ENCODE data around the gene ZNF460. TPM values are rescaled to one million over a fixed set of nuclear protein-coding genes. Genes with fewer than 3 reads are reported as not detected.
"Not testable (repeated sequence)": the region's sequence is repeated elsewhere in the genome, so short reads cannot be mapped to it uniquely, and the experiment has no call there.

Gene ZNF460
- total RNA-seq, 2 donors from 2014 or later: 81.4 to 118 TPM

- H3K4me1 ChIP-seq (ENCODE audit: control insufficient read depth in 1 of 2, low read depth in 2 of 2): no peaks in the 10 kb centered on the region
- DNase-seq (ENCODE audit: low spot score) (no peak), ATAC-seq (ENCODE audit: insufficient number of reproducible peaks, low FRiP score, low read depth) (no peak)
- no peak overlapping the region for H3K4me3 ChIP-seq
- no peaks in the 10 kb centered on the region for H3K9me3 ChIP-seq
- no peaks in the 10 kb centered on the region for H3K27me3 ChIP-seq (replicated peaks; ENCODE audit: insufficient read depth)
- no peak overlapping the region for H3K27ac ChIP-seq
- no peak for TF ChIP-seq CTCF (IDR thresholded peaks at IDR 0.05)
- no peaks in the 10 kb centered on the region for H3K36me3 ChIP-seq
Observed at GRCh38 chr19:57269515-57270250, 10.6 kb upstream of the ZNF460 start.

DNA sequence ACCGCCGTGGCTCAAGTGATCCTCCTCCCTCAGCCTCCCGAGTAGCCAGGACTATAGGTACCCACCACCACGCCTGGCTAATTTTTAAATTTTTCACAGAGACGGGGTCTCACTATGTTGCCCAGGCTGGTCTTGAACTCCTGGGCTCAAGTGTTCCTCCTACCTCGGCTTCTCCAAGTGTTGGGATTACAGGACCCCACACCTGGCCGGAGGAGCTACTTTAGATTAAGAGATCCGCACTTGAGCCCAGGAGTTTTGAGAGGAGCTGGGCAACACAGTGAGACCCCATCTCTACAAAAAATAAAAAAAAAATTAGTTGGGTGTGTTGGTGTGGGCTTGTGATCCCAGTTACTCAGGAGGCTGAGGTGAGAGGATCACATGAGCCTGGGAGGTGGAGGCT lies 9.0 kb upstream of the ZNF460 start:
- DNase-seq (ENCODE audit: low spot score) (no peak), ATAC-seq (ENCODE audit: insufficient number of reproducible peaks, low FRiP score, low read depth) (no peak)
- H3K9me3 ChIP-seq: no peaks in the 10 kb centered on the region
- TF ChIP-seq CTCF (IDR thresholded peaks at IDR 0.05): no peak
- no peak overlapping the region for H3K4me3 ChIP-seq
- H3K4me1 ChIP-seq (ENCODE audit: control insufficient read depth in 1 of 2, low read depth in 2 of 2): no peaks in the 10 kb centered on the region
- H3K36me3 ChIP-seq: no peaks in the 10 kb centered on the region
- no peak overlapping the region for H3K27ac ChIP-seq
- H3K27me3 ChIP-seq (replicated peaks; ENCODE audit: insufficient read depth): no peaks in the 10 kb centered on the region

DNA sequence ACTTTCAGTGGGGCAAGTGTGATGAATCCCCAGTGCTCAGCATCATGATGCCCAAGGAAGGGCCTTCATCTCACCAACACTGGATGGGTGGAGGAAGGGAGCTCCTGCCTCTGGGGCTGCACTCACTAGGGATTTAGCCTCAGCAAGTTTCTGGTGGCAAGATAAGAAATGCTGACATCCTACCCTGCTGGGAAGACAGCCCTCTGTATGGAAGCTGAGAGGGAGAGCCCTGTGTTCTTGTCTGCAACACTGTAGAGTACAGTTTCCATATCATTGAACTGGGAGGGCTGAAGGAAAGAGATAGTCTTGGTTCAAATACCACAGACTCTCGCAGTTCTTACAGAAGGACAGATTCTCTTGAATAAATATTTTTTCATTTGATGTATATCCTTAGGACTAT lies 7.3 kb upstream of the ZNF460 start:
- H3K27ac ChIP-seq: no peak overlapping the region

DNA sequence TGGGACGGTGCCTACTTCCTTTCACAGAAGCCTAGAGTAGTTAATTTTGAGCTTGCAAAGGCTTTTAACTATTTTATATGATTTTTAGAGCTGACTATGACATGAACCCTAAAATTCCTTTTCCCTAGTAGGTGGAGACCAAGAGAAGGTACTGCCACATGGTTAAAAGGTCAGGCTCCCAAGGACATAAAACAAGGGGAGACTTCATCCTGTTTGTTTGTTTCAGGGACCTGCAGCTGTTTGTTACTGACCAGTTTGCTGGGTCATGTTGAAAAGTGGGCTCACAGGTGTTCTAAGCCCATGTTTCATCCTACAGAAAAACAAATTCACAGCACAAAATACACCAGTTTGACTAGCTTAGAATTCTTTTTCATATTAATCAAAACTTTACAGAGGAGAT lies 3.9 kb upstream of the ZNF460 start:
- Histone ChIP-seq H3K4me3 (no peak overlapping the region), H3K9me3 (no peaks in the 10 kb centered on the region), H3K36me3 (no peaks in the 10 kb centered on the region), H3K27me3 (replicated peaks; ENCODE audit: insufficient read depth) (no peaks in the 10 kb centered on the region), H3K4me1 (ENCODE audit: control insufficient read depth in 1 of 2, low read depth in 2 of 2) (peaks cover 5 to 8% of the 10 kb centered on the region in 2 donors), H3K27ac (no peak overlapping the region)
- DNase-seq (ENCODE audit: low spot score) (no peak), ATAC-seq (ENCODE audit: insufficient number of reproducible peaks, low FRiP score, low read depth) (no peak)
- no peak for TF ChIP-seq CTCF (IDR thresholded peaks at IDR 0.05)

More for the DNA sequence above, 7.3 kb upstream of the ZNF460 start:
- Histone ChIP-seq H3K36me3 (no peaks in the 10 kb centered on the region), H3K4me3 (no peak overlapping the region), H3K27me3 (replicated peaks; ENCODE audit: insufficient read depth) (no peaks in the 10 kb centered on the region), H3K9me3 (no peaks in the 10 kb centered on the region), H3K4me1 (ENCODE audit: control insufficient read depth in 1 of 2, low read depth in 2 of 2) (no peaks in the 10 kb centered on the region)
- no peak for TF ChIP-seq CTCF (IDR thresholded peaks at IDR 0.05)
- ATAC-seq (ENCODE audit: insufficient number of reproducible peaks, low FRiP score, low read depth): no peak
- no peak for DNase-seq (ENCODE audit: low spot score)

GRCh38 chr19:57278481-57278880 lies 1.8 kb upstream of the ZNF460 start:
- not testable (repeated sequence) for H3K36me3 ChIP-seq; H3K4me3 ChIP-seq; H3K9me3 ChIP-seq; DNase-seq (ENCODE audit: low spot score); H3K27ac ChIP-seq; ATAC-seq (ENCODE audit: insufficient number of reproducible peaks, low FRiP score, low read depth); H3K27me3 ChIP-seq (replicated peaks; ENCODE audit: insufficient read depth)
- peaks cover 17 to 18% of the 10 kb centered on the region in 2 donors for H3K4me1 ChIP-seq (ENCODE audit: control insufficient read depth in 1 of 2, low read depth in 2 of 2)
